Transverse colon (tissue), 4 donors: Measurements from ENCODE around the gene PTH2.

ENCODE experiments used
- POLR2AphosphoS5 ChIP-seq, 3 donors: sonication (generic); formaldehyde crosslinking; IDR thresholded peaks; one replicate each; pipeline ENCODE4 v1.6.1; 2016; ENCODE audit warnings: antibody characterized with exemption in 3 of 3
- TF ChIP-seq, protein P1 (sequence below), 5 experiments: fragments of 200-600 bp in 3 of 5; fragments of 450-650 bp in 2 of 5; sonication (generic) in 3 of 5; IDR thresholded peaks; 1 replicate in 2 of 5; 2 replicates in 3 of 5; pipeline ENCODE4 v1.5.1; 2016 to 2017; ENCODE audit warnings: antibody characterized with exemption in 5 of 5, inconsistent platforms in 3 of 5, mild to moderate bottlenecking in 2 of 5, moderate library complexity in 1 of 5

DNA sequence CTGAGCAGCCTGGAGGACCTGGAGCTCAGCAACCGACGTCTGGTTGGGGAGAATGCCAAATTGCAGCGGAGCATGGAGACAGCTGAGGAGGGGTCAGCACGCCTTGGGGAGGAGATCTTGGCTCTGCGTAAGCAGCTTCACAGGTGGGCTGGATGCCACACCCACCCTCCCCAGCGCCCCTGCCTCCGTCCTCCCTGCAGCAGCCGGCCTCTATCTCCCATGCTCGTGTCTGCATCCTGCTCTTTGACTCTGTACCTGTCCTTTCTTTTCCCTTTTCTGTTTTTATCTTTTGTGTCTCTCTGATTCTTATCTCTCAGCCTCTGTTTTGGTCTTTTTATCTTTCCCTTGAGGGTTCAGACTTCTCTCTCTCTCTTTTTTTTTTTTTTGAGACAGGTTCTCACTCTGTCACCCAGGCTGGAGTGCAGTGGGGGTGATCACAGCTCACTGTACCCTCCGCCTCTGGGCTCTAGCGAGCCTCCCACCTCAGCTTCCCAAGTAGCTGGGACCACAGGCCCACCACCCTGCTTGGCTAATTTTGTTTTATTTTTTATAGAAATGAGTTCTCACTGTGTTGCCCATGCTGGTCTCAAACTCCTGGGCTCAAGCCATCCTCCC, 25.1 kb downstream of the PTH2 start:
- TF ChIP-seq, protein P1, sequence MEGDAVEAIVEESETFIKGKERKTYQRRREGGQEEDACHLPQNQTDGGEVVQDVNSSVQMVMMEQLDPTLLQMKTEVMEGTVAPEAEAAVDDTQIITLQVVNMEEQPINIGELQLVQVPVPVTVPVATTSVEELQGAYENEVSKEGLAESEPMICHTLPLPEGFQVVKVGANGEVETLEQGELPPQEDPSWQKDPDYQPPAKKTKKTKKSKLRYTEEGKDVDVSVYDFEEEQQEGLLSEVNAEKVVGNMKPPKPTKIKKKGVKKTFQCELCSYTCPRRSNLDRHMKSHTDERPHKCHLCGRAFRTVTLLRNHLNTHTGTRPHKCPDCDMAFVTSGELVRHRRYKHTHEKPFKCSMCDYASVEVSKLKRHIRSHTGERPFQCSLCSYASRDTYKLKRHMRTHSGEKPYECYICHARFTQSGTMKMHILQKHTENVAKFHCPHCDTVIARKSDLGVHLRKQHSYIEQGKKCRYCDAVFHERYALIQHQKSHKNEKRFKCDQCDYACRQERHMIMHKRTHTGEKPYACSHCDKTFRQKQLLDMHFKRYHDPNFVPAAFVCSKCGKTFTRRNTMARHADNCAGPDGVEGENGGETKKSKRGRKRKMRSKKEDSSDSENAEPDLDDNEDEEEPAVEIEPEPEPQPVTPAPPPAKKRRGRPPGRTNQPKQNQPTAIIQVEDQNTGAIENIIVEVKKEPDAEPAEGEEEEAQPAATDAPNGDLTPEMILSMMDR (IDR thresholded peaks at IDR 0.05), result no peak
- no peak for TF ChIP-seq POLR2AphosphoS5 (IDR thresholded peaks at IDR 0.05)
